Activated naive CD8-positive, alpha-beta T cell treated with anti-CD3 and anti-CD28 coated beads, Interleukin-2, amount 50 U/mL, for 16 hours (primary cell): Measurements from ENCODE around the gene TEX44.

Source experiments
- DNase-seq: peaks from one replicate; pipeline ENCODE4 v3.0.0-alpha.2; 2020; ENCODE audit warnings: low read depth, low spot score

Gene TEX44

GRCh38 chr2:231604685-231605606 is 12.3 kb downstream of the TEX44 start:
- peak; percentile 77 for DNase-seq

GRCh38 chr2:231605607-231606091 is 13.0 kb downstream of the TEX44 start:
- DNase-seq: no peak

- DNase-seq: no peak
Measured at GRCh38 chr2:231606941-231607340, 14.3 kb downstream of the TEX44 start.

- peak; percentile 25 for DNase-seq
Measured at GRCh38 chr2:231611273-231612108, 18.8 kb downstream of the TEX44 start.

DNA sequence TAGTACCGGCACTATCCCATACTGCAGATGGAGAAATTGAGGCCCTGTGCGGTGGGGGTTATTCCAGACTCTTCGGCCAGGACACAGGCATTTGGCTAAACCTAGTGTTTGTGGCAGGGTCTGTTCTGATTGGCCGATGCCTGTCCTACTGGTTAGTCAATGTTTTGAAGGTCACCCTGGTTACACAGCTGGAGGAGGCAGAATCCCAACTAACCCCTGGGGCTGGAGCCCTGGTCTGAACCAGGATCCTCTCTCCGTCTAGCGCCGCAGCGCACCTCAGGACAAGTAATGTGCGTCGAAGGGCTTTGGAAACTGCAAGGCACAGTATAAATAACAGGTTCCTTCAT is 19.4 kb downstream of the TEX44 start:
- no peak for DNase-seq

GRCh38 chr2:231612456-231613330 is 20.0 kb downstream of the TEX44 start:
- peak; percentile 90 for DNase-seq

DNA sequence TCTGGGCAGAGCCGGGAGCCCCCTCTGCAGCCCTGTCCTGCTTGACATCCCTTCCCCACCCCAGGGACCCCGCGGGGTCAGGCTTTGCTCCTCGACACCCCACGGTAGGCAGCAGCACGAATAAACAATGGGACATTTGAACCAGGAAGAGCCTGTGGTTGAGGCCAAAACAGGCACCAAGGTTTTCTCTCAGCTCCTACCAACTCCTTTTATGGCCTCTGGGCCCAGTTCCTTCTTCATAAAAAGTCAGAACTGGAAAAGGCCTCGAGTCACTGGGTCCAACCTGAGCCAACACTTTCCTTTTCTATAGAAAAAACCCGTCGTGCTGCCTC is 20.6 kb downstream of the TEX44 start:
- no peak for DNase-seq

DNA sequence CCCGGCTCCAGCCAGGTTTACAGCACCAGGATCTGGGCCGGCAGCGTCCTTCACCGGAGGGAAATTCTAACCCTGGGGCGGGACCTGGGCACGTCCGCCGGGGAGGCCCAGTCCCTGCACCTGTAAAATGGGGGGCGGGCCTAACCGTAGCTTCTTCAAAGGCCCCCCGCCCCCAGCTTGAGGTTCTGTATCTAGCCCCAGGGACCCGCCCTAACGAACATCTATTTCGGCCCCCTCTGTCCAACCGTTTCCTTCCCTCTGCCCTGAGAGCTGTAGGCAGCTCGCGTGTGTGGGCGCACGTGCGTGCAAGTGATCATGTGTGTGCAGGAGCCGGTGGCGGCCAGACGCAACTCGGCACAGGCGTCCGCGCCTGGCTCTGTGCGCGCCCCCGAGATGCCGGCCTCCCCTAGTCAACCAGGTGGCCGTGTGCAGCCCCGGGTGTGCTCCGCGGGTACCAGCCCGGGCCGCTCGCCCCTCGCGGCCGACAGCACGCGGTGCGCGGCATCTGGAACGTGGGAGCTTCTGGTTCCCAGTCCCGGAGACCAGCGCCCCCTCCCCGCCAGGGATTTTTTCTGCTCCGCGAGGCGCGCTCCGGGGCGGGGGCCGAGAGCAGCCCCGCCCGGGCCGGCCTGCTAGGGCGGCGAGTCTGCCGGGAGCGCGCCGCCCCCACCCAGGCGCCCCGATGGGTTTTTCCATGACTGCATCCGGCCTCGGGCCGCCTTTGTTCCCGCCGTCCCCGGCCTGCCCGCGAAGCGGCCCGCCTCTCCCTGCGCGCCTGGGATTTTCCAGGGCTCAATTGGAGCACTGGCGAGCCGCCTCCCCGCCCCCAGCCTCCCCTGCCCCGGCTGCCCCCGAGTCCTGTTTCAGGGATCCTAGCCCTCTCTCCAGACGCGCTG is 21.2 kb downstream of the TEX44 start:
- DNase-seq: peak; percentile 78

DNA sequence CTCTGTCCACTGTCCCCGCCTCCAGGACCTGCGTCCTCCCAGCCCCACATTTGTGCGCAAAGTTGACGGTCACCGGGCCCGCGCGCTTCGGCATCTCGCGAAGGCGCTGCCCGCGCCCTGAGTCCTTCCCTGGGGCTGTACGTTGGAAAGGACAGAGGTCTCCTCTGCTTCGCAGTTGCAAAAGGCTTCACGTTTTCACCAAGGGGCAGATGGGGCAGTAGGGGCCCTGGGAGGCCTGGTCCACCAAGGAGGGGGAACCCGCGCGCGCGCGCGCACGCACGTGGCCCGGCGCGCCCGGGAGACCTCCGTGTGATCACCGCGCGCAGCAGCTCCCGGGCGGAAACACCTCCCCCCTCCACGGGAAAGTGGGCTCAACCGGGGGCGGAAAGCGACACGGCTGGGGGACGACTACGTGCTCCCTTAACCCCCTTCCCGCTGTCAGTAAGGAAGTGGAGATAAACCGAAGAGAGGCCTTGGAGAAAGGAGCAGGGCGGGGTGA is 21.9 kb downstream of the TEX44 start:
- peak; percentile 43 for DNase-seq

DNA sequence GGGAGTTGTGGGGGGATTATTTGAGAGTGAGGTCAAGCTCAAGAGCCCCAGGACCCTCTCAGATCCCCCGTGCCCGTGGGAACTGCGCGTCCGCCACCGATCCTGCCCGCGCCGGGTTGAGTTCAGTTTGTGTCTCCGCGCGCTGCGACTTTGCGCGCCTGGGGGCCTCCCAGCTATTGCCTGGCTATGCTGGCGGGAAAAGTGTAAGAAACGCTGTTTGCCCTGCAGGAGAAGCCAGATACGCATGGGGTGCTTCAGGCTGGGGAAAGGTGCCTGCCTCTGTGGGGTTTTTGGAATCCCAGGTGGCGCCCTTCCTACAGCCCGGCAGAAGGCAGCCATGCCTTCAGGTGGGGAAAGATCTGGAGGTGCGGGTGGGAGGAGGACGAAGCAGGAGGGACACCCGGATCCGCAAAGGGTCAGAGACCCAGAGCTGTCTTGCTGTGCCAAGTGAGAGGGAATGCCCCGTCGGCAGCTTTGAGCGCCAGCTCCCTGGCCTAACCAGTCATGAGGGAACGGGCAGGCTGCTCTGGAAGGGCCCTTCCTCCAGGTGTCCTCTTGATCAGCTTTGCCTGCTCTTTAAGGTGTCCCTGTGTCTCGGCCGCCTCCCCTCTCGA is 22.5 kb downstream of the TEX44 start:
- DNase-seq: no peak

DNA sequence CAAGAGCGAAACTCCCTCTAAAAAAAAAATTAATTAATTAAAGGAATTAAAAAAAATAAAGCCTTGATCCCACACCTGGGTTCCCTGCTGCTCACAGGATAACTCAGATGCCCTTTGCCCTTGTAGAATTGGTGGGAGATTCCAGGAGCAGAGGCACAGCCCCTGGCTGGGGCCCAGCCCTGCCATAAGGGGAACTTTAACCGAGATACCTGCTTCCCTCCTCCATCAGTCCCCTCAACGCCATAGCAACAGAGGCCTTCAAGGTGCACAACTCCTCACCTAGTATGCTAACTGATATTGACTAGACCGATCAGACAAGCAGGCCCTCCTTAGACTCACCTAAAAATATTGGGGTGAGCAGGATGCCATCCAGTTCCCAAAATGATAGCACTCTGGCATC is 23.6 kb downstream of the TEX44 start:
- DNase-seq: no peak

GRCh38 chr2:231617059-231617926 is 24.6 kb downstream of the TEX44 start:
- no peak for DNase-seq

DNA sequence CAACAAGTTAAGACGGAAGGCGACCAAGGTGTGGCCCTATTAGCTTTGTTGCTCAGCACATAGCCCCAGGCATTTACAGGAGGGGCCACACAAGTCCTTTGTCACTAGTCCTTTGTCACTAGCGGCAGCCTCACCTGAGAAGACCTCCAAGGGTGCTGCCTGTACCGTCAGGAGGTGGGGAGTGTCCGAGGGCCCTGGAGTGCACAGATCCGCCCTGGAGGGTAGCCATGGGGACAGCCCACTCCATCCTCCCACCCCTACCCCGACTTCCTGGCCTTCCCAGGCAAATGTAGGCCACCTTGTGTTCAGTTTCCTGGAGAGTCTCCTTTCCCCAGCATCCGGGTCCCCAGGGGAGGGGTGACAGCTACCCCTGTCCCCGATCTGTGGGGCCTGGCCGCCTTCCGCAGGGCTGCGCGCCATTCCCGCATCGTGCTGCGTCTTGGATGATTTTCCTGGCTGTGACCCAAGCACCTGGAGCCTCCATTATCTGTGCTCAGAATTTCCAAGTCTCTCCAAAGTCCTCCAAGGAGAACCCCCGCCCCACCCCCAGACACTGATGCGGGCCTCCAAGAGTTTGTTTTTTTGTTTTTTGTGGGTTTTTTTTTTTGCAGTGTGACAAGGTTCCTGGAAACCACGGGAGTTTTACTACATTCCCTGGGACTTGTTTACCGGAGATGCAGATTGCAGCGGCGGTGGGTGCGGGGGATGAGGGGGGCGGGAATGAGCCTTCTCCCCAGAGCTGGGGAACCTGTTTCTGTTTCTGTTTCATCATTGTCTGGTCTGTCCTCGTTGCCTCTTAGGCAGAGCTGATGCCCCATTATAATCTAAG is 28.6 kb downstream of the TEX44 start:
- DNase-seq: no peak

DNA sequence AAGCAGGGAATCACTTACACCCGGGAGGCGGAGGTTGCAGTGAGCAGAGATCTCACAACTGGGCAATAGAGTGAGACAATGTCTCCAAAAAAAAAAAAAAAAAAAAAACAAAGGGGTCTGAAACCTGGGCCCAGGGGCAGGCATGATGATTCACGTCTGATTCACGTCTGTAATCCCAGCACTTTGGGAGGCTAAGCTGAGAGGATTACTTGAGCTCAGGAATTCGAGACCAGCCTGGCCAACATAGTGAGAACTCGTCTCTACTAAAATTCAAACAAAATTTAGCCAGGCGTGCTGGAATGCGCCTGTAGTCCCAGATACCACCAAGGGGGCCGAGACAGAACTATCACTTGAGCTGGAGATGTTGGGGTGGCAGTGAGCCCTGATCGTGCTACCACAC is 30.3 kb downstream of the TEX44 start:
- no peak for DNase-seq

GRCh38 chr2:231626449-231626848 is 33.8 kb downstream of the TEX44 start:
- no peak for DNase-seq

DNA sequence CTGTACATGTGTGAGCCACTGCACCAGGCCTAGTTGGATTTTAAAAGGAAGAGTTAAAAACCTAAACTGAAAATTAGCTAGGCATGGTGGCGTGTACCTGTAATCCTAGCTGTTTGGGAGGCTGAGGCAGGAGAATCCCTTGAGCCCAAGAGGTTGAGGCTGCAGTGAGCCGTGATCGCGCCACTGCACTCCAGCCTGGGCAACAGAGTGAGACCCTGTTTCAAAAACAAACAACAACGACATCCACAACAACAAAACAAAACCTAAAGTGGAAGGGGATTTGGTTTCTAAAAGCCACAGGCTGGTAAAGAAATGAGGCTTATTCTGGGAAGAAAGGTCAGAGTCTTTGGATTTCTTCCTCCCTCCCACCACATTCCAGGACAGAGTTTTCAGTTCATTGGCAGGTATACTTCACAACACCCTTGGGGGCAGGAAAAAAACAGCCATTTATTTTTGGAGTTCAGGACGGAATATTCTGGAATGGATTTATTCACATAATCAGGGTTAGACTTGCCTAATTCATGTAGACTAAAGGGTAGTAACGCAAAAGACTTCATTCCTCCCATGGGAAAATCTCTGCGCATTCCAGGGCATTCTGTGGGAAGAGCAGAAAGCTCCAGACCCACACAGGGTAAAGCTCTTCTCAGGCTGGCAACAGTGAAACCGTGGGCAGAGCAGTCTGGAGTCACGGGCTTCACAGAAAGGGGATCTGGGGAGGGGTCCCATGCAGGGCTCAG is 34.9 kb downstream of the TEX44 start:
- DNase-seq: no peak

DNA sequence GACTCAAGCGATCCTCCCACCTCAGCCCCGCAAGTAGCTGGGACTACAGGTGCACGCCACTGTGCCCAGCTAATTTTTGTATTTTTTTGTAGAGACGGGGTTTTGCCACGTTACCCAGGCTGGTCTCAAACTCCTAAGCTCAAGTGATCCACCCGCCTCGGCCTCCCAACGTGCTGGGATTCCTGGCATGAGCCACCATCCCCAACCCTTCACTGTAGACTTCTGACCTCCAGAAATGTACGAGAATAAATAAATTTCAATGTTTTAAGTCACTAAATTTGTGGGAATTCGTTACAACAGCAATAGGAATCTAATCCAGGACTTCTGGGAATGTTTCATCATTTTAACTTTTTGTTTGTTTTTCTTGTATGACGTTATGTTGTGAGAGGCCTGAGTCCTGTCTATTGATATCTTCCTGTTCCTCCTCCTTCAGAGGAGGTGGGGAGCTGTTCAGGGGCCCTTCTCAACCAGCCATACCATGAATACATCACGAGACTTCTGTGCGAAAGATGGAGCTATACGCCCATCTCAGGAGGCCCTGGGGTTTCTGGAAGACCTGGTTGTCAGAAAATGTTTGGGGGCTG is 40.0 kb downstream of the TEX44 start:
- DNase-seq: no peak
